Hematopoietic multipotent progenitor cell treated with erythropoietin and hydrocortisone succinate and interleukin-3 and kit ligand, for 4 days (in vitro differentiated cells): ENCODE results near the gene GBGT1.
A peak's percentile ranks its signal among the peaks of the same experiment; 100 is the strongest.
"Not testable (repeated sequence)": the region's sequence is repeated elsewhere in the genome, so short reads cannot be mapped to it uniquely, and the experiment has no call there.

Source experiments
- DNase-seq: peaks from one replicate; pipeline ENCODE4 v3.0.0-alpha.2; 2015

GBGT1 gene

DNA sequence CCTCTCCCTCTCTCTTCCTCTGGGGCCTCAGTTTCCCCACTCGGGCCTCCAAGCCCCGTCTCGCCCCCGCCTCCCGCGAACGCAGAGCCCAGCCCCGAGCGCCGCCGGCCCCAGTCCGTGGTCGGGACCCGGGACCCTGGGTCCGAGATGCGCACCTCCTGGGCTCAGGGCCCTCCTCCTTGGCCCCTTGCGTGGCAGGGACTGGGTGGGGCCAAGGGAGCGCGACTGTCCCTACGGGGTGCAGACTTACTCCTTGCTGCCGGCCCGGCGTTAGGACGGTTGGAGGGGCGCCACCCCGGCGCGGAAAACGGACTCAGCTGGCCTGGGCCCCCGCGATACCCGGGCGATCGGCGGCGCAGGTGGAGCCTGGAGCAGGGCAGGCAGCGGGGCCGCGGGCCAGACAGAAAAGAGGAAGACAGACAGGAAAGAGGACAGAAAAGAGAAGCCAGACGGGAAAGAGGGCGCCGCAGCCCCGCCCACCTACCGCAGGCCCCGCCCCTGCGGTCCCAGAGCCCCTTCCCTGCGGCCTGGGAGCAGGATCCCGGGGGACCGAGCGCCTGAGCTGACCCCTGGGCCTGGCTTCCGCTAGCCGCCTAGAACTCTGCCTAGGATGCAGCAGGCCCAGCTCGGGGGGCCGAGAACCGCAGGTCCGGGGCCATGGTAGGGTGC, at the start of gene GBGT1:
TSS of gene GBGT1 (minus strand) at position 411 of the 669 bp plus-strand sequence. CDS start 1,502 bp downstream, outside the sequence.
- DNase-seq, result peak; percentile 88

DNA sequence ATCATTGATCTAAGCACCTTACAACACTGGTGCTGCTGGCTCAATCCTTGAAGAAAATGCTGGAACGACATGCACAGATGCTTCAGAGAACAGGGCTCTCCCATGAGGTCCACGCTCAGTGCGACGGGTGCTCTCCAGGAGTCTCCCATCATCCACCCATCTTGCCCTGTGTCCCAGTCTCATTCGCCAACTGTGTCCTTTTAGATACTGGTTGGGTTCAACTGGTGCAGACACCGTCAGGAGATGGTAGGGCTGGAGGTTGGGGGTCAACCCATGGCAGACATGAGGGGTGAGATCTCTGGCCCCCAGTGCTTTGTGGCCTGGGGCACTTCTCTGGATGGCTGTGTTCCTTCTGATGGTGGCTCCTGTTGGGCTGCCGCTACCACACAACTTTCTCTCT, 46.9 kb upstream of the GBGT1 start:
- no peak for DNase-seq

DNA sequence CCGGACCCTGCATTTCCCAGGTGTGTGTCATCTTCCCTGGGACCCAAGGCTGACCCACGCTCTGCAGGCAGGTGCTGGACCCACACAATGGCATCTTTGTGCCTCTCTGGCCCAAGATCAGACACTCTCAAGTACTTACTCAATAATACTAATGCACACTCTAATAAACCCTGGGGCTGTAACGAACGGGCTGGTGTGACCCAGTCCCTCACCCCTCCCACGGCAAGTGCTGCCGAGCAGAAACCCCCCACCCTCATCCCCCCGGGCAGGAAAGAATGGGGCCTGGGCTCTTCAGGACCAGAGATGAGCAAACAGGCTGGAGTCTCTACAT, 46.5 kb upstream of the GBGT1 start:
- no peak for DNase-seq

DNA sequence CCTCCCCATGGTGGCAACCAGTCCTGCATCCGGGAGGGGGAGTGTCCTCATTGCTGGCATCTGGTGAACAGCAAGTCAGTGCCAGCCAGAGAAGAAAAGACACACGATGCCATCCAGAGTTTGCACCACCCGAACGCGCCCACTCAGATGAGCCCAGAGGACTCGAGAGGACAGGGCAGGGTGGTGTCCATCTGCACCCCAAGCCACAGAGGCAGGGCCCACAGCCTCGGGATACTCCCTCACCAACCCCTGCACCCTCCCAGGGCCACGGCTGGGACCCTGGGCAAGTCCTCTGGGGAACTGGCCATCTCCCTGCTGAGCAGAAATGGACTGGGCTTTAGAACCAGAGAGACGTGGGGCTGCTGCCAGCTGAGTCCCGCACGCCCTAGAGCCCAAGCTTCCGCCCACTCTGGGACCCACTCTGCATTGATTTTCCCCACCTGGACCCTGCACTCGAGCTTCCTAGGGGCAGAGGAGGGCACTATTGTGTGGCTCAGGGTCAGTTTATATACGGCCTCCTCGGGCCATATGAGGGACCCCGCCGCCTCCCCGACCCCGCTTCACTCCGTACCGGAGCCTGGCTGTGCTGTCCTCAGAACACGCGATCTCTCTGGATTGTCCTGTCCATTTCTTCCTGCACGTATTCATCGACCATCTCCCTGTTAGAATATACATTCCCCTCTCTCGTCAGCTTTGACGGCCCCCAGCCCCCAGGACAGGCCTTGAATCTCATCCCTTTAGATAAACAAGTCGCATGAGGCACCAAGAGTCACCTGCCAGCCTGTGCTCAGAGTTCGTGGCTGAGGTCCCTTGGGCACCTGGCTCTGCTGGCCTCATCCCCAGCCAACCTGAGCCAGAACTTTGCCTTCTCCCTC, 45.9 kb upstream of the GBGT1 start:
- DNase-seq, result not testable (repeated sequence)

DNA sequence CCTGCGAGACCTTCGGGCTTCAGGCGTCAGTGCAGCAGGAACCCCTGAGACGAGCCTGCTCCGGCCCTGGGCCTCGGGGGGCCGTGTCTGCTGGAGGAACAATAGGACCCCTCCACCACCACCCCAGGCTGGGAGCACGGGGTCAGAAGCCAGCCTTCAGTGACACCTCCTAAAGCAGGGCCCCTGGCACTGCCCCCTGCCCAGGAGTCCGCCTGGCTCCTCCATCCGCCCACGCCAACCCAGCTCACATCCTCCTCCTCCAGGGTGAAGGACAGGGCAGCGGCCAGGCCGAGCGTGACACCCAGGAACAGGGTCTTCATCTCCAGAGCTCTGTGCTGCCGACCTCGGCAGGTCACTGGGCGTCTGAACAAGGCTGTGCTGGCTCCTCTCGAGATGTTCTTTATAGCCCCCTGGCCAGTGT, 45.2 kb upstream of the GBGT1 start, which contains the start of gene OBP2B:
TSS of gene OBP2B (minus strand) at position 371 of the 421 bp plus-strand sequence. CDS start at position 320, 51 bp downstream.
- not testable (repeated sequence) for DNase-seq

DNA sequence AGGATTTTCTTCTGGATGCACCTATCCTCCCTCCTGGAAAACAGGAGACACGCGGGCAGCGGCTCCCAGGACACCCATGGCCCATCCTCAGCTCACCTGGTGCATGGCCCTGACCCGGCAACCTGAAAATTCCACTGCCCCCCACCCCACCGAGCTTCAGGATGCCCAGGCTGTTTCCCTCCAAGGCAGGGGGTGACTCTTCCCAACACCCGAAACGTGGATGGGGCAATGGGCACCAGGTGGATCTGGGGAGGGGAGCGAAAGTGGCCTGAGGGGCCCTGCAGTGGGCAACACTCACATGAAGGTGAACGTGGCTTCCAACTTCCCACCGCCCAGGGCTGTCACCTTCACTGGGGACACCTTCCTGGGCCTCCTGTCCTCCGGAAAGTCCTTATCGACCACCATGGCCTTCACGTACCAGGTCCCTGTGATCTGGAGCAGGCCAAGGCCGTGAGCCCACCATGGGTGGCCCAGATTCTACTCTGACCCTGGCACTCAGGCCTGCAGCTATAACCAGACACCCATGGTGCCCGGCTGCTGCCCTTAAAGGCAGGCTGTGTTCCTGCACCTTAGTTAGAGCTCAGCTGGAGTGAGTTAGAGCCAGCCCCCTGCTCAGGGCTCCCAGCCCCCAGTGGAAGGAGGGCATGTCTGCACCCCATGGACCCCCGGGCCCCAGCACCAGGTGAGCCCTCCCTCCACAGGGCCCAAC, 44.6 kb upstream of the GBGT1 start:
- DNase-seq, result not testable (repeated sequence)

DNA sequence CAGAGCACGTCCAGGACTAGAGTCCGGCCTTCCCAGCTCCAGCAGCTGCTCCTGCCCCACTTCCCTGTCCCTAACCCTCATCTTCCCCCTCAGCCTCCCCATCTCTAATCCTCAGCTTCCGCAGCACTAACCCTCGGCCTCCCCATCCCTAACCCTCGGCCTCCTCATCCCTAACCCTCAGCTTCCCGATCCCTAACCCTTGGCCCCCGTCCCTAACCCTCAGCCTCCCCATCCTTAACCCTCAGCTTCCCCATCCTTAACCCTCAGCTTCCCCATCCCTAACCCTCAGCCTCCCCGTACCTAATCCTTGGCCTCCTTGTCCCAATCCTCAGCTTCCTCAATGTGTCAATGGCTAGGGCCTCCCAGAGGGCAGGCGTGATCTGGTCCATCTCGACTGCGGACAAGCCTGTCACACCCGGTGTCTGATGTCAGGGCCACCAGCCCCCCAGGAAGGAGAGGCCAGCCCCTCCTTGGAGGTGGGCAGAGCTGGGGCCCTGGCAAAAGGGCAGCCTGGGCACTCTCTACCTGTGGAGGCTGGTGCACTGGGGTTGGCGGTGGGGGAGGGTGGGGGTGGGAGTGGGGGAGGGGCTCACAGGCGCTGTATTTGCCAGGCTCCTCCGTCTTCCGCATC, 43.9 kb upstream of the GBGT1 start:
- no peak for DNase-seq

DNA sequence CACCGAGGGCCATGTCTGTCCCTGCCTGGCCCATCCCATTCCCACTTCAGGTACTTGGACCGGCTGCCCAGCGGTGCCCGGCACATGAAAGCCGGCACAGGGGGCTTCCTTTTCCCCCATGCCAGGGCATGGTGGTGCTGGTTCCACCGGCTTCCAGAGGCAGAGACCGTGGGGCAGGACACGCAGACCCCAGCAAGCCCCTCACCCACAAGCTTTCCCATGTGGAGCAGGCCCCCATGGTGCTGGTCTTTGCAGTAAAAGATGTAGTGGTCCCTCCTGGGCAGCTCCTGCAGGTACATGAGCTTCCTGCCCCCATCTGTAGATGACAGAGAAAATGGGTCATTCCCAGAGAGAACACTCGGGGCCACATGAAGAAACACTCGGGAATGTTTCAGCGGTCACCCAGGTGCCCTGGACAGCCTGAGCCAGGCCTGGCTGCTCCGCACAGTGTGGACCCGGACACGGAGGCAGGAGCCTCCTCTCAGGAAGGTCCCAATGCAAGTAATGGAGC, 43.4 kb upstream of the GBGT1 start:
- no peak for DNase-seq

DNA sequence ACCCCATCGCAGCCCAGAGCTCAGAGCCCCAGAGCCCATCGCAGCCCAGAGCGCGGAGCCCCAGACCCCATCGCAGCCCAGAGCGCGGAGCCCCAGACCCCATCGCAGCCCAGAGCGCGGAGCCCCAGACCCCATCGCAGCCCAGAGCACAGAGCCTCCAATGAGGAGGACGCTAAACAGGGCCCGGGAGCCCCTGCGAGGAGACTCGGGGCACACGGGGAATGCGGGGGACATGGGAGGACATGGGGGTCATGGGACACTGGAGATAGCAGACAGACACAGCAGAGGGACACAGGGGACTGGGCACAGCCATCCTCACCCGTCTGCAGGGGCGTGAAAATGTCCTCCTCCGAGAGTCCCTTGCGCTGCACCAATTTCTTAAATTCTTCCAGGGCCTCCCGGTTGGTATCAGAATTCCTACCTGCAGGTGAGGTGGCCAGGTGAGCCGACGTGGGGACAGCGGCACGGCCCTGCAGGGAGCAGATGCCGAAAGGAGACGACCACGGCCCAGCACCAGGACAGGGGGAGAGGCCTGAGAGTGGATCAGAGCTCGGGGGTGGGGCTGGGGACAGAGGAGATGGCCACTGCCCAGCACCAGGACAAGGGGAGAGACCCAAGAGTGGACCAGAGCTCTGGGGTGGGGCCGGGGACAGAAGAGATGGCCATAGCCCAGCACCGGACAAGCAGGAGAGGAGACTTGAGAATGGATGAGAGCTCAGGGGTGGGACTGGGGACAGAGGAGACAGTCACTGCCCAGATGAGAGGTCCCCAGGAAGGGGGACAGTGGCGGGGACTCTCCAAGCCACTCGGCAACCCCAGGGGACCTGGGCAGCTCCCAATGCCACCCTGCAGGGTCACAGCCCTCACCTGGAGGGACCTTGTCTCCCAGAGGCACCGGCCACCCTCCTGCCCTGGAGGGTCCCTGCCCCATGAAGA, 42.5 kb upstream of the GBGT1 start:
- no peak for DNase-seq

DNA sequence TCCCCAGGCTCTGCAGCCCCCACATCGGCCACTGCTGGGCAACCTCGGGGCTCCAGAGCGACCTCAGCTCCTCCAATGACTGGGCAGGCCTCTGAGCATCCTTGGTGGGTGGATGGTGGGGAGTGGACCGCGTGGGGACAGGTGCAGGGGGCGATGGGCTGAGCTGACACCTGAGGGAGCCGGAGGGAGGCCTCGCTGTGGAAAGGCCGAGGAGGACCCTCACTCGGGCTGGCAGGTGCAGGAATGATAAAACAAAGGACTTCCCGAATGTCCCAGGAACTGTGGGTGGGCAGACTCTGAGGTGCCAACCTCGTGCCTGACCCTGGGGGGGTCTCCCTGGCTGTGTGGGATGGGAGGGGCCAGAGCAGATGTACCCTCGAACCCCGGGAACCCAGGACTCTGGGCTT, 41.8 kb upstream of the GBGT1 start:
- not testable (repeated sequence) for DNase-seq

DNA sequence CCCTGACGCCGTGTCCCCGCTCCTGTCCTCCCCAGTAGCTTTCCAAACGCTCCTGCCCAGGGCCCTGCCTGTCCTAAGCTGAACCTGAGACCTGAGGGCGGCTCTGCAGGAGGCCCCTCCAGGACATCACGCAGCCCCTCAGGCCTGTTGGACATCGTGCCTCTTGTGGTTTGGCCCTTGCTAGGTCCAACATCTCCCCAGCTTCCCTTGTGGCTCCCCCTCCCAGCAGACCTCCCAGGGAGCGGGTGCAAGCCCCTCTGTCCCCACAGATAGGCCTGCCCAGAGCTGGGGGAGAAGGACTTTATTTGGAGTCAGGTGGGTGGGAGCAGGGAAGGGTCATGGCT, 41.3 kb upstream of the GBGT1 start:
- no peak for DNase-seq

DNA sequence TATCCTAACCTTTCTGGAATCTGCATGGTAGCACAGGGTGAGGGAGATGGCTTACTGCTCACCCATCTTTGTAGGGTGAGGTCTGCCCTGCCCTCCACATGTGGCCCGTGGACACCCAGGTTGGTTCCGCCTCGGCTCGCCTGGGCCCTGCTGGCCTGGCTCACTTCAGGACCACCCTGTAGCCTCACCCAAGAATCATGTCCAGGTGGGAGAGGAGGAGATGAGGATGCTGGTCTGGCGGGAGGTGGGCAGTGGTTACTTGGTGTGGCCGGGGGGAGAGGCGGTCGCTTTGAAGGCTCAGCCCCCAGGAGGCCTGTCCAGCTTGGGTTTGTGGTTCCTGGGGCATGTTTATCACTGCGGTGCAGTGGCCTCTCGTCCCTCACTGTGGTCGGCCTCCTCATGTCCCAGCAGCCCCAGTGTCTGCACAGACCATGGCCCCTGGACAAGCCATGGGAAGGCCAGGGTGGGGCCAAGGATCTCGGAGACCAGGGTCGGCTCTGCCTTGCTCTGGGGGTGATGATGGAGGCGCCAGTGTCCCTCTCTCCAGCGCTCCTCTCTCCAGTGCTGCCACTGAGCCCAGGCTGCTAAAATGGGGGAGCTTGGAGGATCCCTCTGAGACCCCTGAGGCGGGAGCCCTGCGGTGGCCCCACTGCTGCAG, 40.8 kb upstream of the GBGT1 start:
- DNase-seq, result no peak

DNA sequence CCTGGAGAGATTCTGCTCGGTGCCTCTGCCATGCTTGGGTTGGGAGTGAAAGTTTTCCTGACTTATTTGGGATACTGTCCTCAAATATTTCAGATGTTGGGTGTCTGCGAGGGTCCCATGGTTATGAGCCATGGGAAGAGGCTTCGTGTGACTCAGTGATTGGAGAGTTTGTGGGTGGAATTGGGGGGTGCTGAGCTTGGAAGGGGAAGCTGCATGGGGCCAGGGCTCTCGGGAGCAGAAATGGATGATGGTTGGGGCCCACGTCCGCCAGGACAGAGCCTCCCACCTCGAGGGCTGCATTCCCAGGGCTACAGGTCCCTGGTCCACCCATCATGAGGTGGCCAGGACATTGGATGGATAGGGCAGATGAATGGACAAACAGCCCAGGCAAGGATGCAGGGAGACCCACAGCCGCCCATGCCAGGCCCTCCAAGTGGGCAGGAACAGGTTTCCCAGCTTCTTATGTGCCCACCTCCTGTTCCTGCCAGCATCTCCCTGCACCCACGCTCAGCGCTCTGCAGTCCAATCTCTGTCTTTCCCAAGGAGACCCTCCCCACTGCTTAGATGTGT, 39.9 kb upstream of the GBGT1 start:
- DNase-seq, result no peak

DNA sequence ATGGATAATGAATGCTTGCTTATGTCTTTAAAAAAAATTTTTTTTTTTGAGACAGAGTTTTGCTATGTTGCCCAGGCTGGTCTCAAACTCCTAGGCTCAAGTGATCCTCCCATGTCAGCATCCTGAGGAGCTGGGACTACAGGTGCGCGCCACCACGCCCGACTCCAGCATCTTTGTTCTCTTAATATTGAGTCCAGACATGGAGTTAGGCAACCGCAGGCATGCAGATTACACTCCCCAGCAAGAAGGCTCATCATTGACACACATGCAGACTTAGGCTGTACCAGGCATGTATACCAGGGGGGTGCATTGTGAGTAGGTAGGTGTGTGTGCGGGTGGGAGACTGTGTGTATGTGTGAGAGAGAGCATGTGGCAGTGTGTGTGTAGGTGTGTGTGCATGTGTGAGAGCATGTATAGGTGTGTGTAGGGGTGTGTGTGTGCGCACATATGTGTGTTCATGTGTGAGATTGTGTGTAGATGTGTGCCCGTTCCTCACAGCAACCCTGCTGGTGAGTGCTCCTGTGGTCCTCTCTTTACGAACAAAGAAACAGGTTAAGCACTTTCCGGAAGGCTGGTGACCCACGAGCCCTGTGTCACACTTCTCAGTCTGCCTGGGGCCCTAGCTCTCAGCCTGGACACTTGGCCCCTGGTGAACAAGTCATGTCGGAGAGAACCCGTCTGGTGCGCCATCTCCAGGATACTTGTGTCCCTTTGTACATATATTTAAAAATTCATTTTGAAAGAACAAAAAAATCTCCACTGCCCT, 39.2 kb upstream of the GBGT1 start:
- no peak for DNase-seq

DNA sequence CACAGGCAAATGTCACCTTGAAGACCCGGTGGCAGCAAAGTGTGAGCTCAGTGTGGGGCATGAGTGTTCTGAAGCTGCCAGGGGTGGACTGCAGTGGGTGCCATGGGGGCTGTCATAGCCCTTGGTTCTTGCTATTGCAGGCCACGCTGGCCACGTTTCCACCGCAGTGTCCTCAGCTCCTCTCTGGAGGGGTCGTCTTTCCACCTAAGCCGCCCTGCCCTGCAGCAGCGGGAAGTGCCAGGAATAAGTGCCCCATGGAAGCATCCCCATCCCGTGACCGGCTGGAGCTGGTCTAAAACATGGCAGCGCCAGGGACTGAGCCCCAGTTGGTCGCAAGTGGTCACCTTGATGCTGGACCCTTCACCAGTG, 38.4 kb upstream of the GBGT1 start:
- no peak for DNase-seq

DNA sequence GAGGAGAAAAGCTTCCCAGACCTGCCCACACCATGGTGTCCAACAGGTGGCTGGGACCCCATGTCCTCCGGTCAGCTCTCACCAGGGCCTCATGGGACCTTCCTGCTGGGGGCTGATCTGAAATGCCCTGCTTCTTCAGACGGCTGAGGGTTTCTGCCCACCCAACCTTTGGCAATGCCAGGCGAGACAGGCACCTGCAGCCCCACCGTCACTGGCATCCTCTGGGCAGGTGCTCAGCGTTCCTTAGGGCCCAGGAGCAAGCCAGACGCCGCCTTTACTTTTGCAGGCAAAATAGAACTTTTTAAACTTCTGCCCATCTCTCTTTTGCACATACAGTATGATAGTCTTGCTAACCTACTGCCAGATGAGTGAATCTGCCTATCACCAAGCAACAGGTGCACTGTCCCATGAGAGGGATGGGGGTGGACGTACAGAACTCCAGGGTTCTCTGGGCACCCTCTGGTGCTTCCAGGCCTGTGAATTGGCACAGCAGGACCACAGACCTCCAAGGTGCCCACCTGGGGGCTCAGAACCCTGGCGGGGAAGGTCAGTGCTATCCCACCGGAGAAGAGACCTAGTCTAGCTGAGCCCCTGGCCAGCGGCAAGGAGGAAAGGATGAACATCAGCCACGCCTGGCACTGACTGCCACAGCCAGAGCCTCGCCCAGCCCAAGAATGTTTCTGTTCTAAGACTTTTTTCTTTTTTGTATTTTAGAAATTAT, 37.9 kb upstream of the GBGT1 start:
- DNase-seq, result no peak

DNA sequence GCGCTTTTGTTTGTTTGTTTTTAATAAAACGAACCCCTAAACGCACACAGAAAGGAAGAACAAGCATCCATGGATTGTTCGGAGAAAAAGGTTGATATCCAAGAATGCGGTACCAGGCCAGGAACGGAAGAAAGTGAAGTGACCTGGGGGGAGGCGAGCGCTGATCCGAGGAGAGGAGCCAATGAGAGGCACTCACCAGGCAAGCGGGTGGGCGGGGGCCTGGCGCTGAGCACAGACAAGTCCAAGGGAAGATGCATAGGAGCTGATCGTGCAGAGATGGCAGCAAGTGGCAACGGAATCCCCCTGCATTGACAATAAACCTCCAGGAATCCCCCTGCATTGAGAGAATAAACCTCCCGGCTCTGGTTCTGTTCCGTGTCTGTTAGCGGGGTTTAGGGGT, 36.9 kb upstream of the GBGT1 start:
- DNase-seq, result no peak

DNA sequence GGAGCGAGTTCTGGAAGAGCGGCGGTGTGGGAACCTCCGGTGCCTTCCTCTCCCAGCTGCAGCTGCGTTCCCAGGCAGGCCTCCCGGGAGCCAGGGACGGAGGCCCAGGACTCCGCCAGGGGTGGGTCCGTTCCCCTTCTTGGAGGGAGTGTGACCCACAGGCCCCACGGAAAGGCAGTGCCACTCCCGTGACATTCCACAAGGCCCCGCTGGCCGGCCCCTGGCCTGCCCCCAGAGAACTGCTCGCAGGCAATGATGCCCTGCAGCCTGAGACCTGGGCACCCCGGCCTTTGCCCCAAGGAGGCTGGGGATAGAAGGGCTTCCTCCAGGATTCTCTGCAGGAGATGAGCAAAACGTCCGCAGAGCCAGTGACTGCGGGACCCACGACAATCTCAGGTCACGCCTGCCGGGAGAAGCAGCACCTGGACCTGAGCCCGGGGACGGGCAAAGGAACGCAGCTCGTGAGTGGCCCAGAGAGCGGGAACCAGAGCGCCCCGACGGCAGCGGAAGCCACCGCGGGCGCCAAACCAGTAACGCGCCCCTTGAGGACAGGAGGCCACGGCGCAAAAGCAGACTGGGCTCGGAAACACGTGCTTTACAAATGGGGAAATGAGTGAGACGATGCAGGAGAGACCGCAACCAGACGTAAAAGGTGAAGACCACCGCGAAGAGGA, 36.1 kb upstream of the GBGT1 start:
- peak; percentile 81 for DNase-seq

DNA sequence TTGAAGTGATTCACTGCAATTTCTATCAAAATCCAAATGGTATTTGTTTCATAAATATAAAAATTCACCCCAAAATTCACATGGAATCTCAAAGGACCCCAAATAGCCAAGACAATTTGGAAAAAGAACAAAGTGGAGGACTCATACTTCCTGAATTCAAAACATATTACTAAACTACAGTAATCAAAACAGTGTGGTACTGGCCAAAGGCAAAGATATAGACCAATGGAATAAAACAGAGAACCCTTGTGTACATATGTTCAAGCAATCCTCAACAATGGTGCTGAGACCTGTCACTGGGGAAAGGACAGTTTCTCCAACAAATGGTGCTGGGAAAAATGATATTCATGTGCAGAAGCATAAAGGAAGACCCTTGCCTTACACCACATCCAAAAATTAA, 31.3 kb upstream of the GBGT1 start:
- no peak for DNase-seq
